GM23338 (cell line): ENCODE data around the gene LCNL1. TPM values are rescaled to one million over a fixed set of nuclear protein-coding genes. Genes with fewer than 3 reads are reported as not detected.

ENCODE experiments used
- ATAC-seq: fragments of 200-7000 bp; cut with Tn5 transposase; 3 replicates; pipeline ENCODE4 v1.9.1; 2020
- DNase-seq: peaks from one replicate; pipeline ENCODE4 v3.0.0-alpha.2; 2015; ENCODE audit warnings: low spot score
- H2AFZ ChIP-seq: fragments of 200-600 bp; sonication (generic); 2 replicates; pipeline ENCODE4 v1.8.0; 2016; ENCODE audit warnings: antibody characterized with exemption, mild to moderate bottlenecking, moderate library complexity
- H3F3A ChIP-seq: fragments of 200-600 bp; sonication (generic); replicated peaks from 2 replicates; pipeline ENCODE4 v1.8.0; 2017; ENCODE audit warnings: antibody characterized with exemption, mixed run types, low read depth
- H3K27ac ChIP-seq: fragments of 200-600 bp; sonication (generic); 2 replicates; pipeline ENCODE4 v1.6.1; 2016; ENCODE audit warnings: low read depth
- H3K27me3 ChIP-seq: fragments of 200-600 bp; sonication (generic); 2 replicates; pipeline ENCODE4 v1.8.0; 2016; ENCODE audit warnings: mild to moderate bottlenecking, mixed run types, moderate library complexity; ENCODE audit not compliant: insufficient read depth
- H3K36me3 ChIP-seq: fragments of 200-600 bp; sonication (generic); 2 replicates; pipeline ENCODE4 v1.8.0; 2016; ENCODE audit warnings: mild to moderate bottlenecking; ENCODE audit not compliant: insufficient read depth
- H3K4me1 ChIP-seq: fragments of 200-600 bp; sonication (generic); 2 replicates; pipeline ENCODE4 v1.8.0; 2016; ENCODE audit warnings: mild to moderate bottlenecking, moderate library complexity; ENCODE audit not compliant: insufficient read depth
- H3K4me2 ChIP-seq: fragments of 200-600 bp; sonication (generic); 2 replicates; pipeline ENCODE4 v1.7.1; 2017; ENCODE audit warnings: mixed run types
- H3K4me3 ChIP-seq: fragments of 200-600 bp; sonication (generic); 2 replicates; pipeline ENCODE4 v1.6.1; 2016; ENCODE audit warnings: mixed run types
- H3K79me2 ChIP-seq: fragments of 200-600 bp; sonication (generic); replicated peaks from 2 replicates; pipeline ENCODE4 v1.8.0; 2017; ENCODE audit warnings: mild to moderate bottlenecking; ENCODE audit not compliant: insufficient read depth
- H3K9me2 ChIP-seq: fragments of 200-600 bp; sonication (generic); 2 replicates; pipeline ENCODE4 v1.8.0; 2017; ENCODE audit not compliant: insufficient read depth
- H4K20me1 ChIP-seq: fragments of 200-600 bp; sonication (generic); replicated peaks from 2 replicates; pipeline ENCODE4 v1.8.0; 2017; ENCODE audit warnings: mild to moderate bottlenecking; ENCODE audit not compliant: insufficient read depth
- H3K27ac Mint-ChIP-seq: 2 replicates; pipeline ENCODE4 v1.8.0; 2020; ENCODE audit warnings: inconsistent platforms, mild to moderate bottlenecking, moderate library complexity, mixed read lengths
- H3K27me3 Mint-ChIP-seq: 3 replicates; pipeline ENCODE4 v1.8.0; 2022; ENCODE audit warnings: low read depth, mild to moderate bottlenecking, moderate library complexity, mixed read lengths, inconsistent platforms; ENCODE audit not compliant: insufficient read depth, poor library complexity
- H3K36me3 Mint-ChIP-seq: 3 replicates; pipeline ENCODE4 v1.8.0; 2021; ENCODE audit warnings: low read depth, mild to moderate bottlenecking, inconsistent platforms, moderate library complexity, mixed read lengths
- H3K4me1 Mint-ChIP-seq: 3 replicates; pipeline ENCODE4 v1.8.0; 2020; ENCODE audit warnings: mild to moderate bottlenecking, inconsistent platforms, mixed read lengths
- H3K4me3 Mint-ChIP-seq: 3 replicates; pipeline ENCODE4 v1.8.0; 2021; ENCODE audit warnings: moderate library complexity, mild to moderate bottlenecking, inconsistent platforms, mixed read lengths
- H3K9me3 Mint-ChIP-seq: 3 replicates; pipeline ENCODE4 v1.8.0; 2020; ENCODE audit warnings: moderate library complexity, mild to moderate bottlenecking, inconsistent platforms, mixed read lengths
- EZH2 ChIP-seq: fragments of 200-600 bp; sonication (generic); IDR thresholded peaks from one replicate; pipeline ENCODE4 v1.8.0; 2017; ENCODE audit warnings: antibody characterized with exemption, mild to moderate bottlenecking, low read depth; ENCODE audit not compliant: unreplicated experiment
- EZH2phosphoT487 ChIP-seq: fragments of 200-600 bp; sonication (generic); IDR thresholded peaks from one replicate; pipeline ENCODE4 v1.8.1; 2018; ENCODE audit warnings: antibody characterized with exemption; ENCODE audit not compliant: unreplicated experiment
- STAT1 ChIP-seq: IDR thresholded peaks from one replicate; pipeline ENCODE4 v1.6.1; 2016; ENCODE audit warnings: antibody characterized with exemption; ENCODE audit not compliant: unreplicated experiment
- polyA plus RNA-seq: library from polyadenylated mRNA; unstranded; fragments of >200 nt; fragmentation: Nextera tagmentation; extraction: Ambion mirVana; gene quantifications from 2 replicates; pipeline ENCODE4 v1.2.1, GENCODE V29; 2016
- total RNA-seq: library from RNA; depleted of rRNA; stranded (reverse); fragments of >200 nt; shearing (Covaris generic); gene quantifications from 2 replicates; pipeline ENCODE4 v1.2.3, GENCODE V29; 2014
- TF ChIP-seq, protein P1 (sequence below): IDR thresholded peaks from one replicate; pipeline ENCODE4 v1.6.1; 2018; ENCODE audit warnings: antibody characterized with exemption; ENCODE audit not compliant: unreplicated experiment
- TF ChIP-seq, protein P2 (sequence below): fragments of 250-450 bp; sonication (Bioruptor Pico); IDR thresholded peaks from 2 replicates; pipeline ENCODE4 v1.5.0; 2020; ENCODE audit warnings: mild to moderate bottlenecking, moderate library complexity
- TF ChIP-seq, protein P3 (sequence below), 2 experiments: fragments of 200-600 bp in 1 of 2; sonication (generic) in 1 of 2; conservative IDR thresholded peaks; 2 replicates each; pipeline versions ENCODE4 v1.5.1 to v1.6.1; 2016 to 2017; ENCODE audit warnings: antibody characterized with exemption in 2 of 2, low read depth in 2 of 2, mild to moderate bottlenecking in 2 of 2, moderate library complexity in 1 of 2

Gene LCNL1
- total and polyA plus RNA-seq, 2 experiments from 2014 or later, result 0.11 TPM; not detected in 1

DNA sequence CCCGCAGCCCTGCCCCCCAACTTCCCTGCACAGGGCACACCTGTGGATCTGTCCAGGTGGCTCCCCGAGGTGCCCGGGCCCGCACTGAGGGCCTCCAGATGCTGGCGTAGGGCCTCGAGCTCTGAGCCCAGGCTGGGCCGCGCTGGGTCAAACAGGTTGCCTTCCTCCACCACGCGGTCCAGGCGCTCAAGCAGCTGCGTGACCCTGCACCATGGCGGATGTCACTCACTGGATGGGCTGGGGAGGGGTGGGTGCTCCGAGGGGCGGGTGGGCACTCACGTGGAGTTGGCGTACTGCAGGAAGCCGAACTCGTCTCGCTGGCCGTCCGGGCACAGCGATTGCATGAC is 39.8 kb downstream of the LCNL1 start:
- H3K36me3 Mint-ChIP-seq, result no peaks in the 10 kb centered on the region
- no peaks in the 10 kb centered on the region for H3K9me3 Mint-ChIP-seq
- Histone ChIP-seq H3K9me2 (no peaks in the 10 kb centered on the region), H3K79me2 (no peaks in the 10 kb centered on the region), H3K4me2 (no peak overlapping the region), H3K27ac (no peak overlapping the region), H3K36me3 (no peaks in the 10 kb centered on the region), H4K20me1 (no peaks in the 10 kb centered on the region), H3K27me3 (peaks cover 11% of the 10 kb centered on the region), H3K4me1 (peaks cover 7% of the 10 kb centered on the region; the same call in 1 of the 2 replicates), H3F3A (0 out of 2 replicates have a peak, but pooled peaks cover 3% of the 10 kb centered on the region), H2AFZ (no peak overlapping the region), H3K4me3 (no peak overlapping the region)
- H3K27ac Mint-ChIP-seq, result no peak overlapping the region
- ATAC-seq, result peak; percentile 2
- H3K4me3 Mint-ChIP-seq, result no peak overlapping the region
- TF ChIP-seq, protein P1, sequence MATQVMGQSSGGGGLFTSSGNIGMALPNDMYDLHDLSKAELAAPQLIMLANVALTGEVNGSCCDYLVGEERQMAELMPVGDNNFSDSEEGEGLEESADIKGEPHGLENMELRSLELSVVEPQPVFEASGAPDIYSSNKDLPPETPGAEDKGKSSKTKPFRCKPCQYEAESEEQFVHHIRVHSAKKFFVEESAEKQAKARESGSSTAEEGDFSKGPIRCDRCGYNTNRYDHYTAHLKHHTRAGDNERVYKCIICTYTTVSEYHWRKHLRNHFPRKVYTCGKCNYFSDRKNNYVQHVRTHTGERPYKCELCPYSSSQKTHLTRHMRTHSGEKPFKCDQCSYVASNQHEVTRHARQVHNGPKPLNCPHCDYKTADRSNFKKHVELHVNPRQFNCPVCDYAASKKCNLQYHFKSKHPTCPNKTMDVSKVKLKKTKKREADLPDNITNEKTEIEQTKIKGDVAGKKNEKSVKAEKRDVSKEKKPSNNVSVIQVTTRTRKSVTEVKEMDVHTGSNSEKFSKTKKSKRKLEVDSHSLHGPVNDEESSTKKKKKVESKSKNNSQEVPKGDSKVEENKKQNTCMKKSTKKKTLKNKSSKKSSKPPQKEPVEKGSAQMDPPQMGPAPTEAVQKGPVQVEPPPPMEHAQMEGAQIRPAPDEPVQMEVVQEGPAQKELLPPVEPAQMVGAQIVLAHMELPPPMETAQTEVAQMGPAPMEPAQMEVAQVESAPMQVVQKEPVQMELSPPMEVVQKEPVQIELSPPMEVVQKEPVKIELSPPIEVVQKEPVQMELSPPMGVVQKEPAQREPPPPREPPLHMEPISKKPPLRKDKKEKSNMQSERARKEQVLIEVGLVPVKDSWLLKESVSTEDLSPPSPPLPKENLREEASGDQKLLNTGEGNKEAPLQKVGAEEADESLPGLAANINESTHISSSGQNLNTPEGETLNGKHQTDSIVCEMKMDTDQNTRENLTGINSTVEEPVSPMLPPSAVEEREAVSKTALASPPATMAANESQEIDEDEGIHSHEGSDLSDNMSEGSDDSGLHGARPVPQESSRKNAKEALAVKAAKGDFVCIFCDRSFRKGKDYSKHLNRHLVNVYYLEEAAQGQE, result no peak
- no peak for TF ChIP-seq EZH2
- TF ChIP-seq EZH2phosphoT487, result no peak
- TF ChIP-seq, protein P2, sequence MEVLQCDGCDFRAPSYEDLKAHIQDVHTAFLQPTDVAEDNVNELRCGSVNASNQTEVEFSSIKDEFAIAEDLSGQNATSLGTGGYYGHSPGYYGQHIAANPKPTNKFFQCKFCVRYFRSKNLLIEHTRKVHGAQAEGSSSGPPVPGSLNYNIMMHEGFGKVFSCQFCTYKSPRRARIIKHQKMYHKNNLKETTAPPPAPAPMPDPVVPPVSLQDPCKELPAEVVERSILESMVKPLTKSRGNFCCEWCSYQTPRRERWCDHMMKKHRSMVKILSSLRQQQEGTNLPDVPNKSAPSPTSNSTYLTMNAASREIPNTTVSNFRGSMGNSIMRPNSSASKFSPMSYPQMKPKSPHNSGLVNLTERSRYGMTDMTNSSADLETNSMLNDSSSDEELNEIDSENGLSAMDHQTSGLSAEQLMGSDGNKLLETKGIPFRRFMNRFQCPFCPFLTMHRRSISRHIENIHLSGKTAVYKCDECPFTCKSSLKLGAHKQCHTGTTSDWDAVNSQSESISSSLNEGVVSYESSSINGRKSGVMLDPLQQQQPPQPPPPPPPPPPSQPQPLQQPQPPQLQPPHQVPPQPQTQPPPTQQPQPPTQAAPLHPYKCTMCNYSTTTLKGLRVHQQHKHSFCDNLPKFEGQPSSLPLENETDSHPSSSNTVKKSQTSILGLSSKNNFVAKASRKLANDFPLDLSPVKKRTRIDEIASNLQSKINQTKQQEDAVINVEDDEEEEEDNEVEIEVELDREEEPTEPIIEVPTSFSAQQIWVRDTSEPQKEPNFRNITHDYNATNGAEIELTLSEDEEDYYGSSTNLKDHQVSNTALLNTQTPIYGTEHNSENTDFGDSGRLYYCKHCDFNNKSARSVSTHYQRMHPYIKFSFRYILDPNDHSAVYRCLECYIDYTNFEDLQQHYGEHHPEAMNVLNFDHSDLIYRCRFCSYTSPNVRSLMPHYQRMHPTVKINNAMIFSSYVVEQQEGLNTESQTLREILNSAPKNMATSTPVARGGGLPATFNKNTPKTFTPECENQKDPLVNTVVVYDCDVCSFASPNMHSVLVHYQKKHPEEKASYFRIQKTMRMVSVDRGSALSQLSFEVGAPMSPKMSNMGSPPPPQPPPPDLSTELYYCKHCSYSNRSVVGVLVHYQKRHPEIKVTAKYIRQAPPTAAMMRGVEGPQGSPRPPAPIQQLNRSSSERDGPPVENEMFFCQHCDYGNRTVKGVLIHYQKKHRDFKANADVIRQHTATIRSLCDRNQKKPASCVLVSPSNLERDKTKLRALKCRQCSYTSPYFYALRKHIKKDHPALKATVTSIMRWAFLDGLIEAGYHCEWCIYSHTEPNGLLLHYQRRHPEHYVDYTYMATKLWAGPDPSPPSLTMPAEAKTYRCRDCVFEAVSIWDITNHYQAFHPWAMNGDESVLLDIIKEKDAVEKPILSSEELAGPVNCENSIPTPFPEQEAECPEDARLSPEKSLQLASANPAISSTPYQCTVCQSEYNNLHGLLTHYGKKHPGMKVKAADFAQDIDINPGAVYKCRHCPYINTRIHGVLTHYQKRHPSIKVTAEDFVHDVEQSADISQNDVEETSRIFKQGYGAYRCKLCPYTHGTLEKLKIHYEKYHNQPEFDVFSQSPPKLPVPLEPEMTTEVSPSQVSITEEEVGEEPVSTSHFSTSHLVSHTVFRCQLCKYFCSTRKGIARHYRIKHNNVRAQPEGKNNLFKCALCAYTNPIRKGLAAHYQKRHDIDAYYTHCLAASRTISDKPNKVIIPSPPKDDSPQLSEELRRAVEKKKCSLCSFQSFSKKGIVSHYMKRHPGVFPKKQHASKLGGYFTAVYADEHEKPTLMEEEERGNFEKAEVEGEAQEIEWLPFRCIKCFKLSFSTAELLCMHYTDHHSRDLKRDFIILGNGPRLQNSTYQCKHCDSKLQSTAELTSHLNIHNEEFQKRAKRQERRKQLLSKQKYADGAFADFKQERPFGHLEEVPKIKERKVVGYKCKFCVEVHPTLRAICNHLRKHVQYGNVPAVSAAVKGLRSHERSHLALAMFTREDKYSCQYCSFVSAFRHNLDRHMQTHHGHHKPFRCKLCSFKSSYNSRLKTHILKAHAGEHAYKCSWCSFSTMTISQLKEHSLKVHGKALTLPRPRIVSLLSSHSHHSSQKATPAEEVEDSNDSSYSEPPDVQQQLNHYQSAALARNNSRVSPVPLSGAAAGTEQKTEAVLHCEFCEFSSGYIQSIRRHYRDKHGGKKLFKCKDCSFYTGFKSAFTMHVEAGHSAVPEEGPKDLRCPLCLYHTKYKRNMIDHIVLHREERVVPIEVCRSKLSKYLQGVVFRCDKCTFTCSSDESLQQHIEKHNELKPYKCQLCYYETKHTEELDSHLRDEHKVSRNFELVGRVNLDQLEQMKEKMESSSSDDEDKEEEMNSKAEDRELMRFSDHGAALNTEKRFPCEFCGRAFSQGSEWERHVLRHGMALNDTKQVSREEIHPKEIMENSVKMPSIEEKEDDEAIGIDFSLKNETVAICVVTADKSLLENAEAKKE, result no peak
- TF ChIP-seq STAT1, result no peak
- TF ChIP-seq, protein P3, sequence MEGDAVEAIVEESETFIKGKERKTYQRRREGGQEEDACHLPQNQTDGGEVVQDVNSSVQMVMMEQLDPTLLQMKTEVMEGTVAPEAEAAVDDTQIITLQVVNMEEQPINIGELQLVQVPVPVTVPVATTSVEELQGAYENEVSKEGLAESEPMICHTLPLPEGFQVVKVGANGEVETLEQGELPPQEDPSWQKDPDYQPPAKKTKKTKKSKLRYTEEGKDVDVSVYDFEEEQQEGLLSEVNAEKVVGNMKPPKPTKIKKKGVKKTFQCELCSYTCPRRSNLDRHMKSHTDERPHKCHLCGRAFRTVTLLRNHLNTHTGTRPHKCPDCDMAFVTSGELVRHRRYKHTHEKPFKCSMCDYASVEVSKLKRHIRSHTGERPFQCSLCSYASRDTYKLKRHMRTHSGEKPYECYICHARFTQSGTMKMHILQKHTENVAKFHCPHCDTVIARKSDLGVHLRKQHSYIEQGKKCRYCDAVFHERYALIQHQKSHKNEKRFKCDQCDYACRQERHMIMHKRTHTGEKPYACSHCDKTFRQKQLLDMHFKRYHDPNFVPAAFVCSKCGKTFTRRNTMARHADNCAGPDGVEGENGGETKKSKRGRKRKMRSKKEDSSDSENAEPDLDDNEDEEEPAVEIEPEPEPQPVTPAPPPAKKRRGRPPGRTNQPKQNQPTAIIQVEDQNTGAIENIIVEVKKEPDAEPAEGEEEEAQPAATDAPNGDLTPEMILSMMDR (conservative IDR thresholded peaks at IDR 0.05; ENCODE audit: low read depth in 2 of 2), result no peak
- H3K27me3 Mint-ChIP-seq, result peaks cover 18% of the 10 kb centered on the region
- DNase-seq, result no peak
- H3K4me1 Mint-ChIP-seq, result no peaks in the 10 kb centered on the region; the same call in 2 of the 3 replicates
